ENCODE measurements around the gene HDAC5.
A peak's percentile ranks its signal among the peaks of the same experiment; 100 is the strongest.
"Not testable (repeated sequence)": the region's sequence is repeated elsewhere in the genome, so short reads cannot be mapped to it uniquely, and the experiment has no call there.

The HDAC5 gene

DNA sequence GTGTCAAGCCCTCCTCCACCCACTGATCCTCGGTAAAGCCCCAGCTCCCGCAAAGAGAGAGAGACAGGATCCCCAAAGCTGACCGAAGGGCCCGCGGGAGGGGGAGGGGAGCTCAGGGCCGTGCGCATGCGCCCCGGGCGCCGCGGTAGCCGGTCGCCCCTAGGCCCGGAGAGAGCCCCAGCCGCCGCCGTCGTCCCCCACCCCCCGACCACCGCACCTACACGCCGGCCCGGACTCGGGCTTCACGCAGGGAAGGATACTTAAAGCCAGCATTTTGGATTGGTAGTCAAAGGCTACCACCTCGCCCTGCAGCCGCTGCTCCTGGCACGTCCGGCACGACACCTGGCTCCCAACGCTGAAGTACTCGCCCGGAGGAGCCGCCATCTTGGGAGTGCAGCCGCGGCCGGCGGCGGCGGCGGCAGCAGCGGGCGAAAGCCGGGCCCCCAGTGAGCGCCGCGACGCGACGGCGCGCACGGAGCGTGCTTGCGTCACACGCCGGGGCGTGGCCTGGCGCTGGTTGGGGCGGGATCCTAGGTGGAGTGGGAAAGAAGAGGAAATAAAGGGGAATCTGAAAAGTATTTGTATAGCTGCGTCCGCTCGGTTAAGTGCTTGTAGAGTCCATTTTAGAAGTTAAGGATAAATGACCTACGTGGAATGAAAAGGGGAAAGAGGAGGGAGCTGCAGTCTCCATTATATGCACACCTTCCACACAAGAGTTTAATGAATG lies 57.1 kb downstream of the HDAC5 start, which contains the start of gene LSM12:
Gene LSM12 (minus strand): TSS at position 468 of the 727 bp plus-strand sequence. CDS start 84 bp downstream, at position 384.
- TF ChIP-seq ZNF274 (IDR thresholded peaks at IDR 0.05; ENCODE audit: low read depth, low read length), result no peak

DNA sequence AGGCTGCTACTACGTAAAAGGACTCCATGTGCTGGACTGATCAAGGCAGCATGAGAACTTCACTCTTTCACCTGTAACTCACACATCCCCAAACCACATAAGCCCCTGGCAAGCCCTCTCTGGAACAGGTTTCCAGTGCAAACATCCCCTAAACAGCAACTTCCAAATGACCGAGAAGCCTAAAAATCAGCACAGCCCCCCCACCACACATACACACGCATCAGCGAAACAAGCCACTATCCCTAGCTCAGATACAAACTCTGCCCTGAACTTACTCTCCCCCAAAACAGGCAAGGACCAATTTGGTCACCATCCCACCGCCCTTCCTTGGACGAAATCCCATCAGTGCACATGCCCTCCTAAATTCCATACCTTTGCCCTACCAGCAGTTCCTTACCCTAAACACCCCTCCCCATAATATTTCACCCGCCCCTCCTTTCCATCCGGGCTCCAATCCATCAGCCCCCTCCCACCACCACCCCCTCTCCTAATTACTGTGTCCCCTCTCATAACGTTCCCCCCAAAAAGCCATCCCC lies 57.7 kb downstream of the HDAC5 start:
- H3K4me3 ChIP-seq (ENCODE audit: low read length), result peak overlapping the region; percentile 97
- no peak for TF ChIP-seq ZNF274 (IDR thresholded peaks at IDR 0.05; ENCODE audit: low read depth, low read length)

More for the DNA sequence above, 57.1 kb downstream of the HDAC5 start, which contains the start of gene LSM12:
- peak within 1 kb of the TSS; percentile 97 for H3K4me3 ChIP-seq (ENCODE audit: low read length)

DNA sequence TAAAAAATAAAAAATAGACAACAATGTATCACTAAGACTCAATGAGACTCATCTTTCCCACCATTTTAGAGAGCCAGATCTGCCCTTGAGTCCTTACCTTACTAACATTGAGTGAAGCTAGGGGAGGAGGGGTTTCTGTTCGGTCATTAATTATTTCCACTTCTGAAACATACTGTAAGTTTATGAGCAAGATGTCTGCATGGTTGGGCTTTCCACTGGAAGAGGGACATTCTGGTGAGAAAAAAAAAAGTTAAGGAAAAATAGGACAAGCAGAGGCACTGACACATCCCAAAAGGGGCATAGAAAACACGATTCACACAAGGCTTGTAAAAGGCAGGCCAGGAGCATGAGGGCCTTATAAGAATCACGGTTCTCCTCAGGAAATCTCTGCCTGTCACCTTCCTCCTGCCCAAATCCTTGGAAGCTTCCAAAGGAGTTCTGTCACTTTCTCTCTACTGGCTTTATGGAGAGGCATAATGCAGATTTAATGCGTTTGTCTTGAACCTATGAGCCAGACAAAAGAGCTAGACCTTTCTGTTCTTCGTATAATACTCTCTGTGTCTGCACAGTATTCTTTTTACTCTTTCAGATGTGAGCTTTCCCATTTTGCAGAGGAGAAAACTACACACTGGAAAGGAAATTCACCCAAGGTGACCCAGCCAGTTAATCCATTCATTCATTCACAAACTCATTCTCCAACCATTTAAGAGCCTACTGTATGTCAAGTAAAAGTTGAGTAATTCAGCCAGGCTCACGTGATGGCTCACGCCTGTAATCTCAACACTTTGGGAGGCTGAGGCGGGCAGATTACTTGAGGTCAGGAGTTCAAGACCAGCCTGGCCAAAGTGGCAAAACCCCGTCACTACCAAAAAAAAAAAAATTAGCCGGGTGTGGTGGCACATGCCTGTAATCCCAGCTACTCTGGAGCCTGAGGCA lies 59.5 kb downstream of the HDAC5 start:
- no peak overlapping the region for H3K4me3 ChIP-seq (ENCODE audit: low read length)
- no peak for TF ChIP-seq ZNF274 (IDR thresholded peaks at IDR 0.05; ENCODE audit: low read depth, low read length)

DNA sequence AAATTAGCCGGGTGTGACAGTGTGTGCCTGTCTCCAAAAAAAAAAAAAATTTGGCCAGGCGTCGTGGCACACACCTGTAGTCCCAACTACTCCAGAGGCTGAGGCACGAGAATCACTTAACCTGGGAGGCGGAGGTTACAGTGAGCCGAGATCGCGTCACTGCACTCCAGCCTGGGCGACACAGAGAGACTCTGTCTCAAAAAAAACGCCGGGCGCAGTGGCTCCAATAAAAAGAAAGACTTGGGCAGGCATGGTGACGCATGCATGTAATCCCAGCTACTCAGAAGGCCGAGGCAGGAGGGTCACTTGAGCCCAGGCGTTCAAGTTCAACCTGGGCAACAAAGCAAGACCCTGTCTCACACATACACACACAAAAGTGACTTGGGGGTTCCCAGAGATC lies 60.6 kb downstream of the HDAC5 start:
- TF ChIP-seq ZNF274 (IDR thresholded peaks at IDR 0.05; ENCODE audit: low read depth, low read length), result no peak
- no peak overlapping the region for H3K4me3 ChIP-seq (ENCODE audit: low read length)

DNA sequence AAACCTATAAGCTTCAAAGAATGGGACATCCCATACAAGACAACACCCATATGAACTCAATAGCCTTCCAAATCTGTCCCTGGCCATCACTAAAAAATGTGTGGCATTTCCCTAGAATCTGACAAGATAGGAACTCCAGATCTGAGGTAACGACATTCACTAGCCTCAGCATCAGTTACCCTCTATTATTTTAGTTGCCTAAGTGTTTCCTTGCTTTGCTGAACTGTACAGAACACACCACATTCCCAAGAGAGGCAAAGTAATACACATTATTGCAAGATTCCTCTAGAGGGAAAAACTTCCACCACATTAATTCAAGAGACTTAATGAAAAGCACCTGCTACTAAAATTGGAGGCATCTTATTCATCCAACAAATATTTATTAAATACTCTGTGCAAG lies 62.0 kb downstream of the HDAC5 start:
- no peak for TF ChIP-seq ZNF274 (IDR thresholded peaks at IDR 0.05; ENCODE audit: low read depth, low read length)
- no peak overlapping the region for H3K4me3 ChIP-seq (ENCODE audit: low read length)

DNA sequence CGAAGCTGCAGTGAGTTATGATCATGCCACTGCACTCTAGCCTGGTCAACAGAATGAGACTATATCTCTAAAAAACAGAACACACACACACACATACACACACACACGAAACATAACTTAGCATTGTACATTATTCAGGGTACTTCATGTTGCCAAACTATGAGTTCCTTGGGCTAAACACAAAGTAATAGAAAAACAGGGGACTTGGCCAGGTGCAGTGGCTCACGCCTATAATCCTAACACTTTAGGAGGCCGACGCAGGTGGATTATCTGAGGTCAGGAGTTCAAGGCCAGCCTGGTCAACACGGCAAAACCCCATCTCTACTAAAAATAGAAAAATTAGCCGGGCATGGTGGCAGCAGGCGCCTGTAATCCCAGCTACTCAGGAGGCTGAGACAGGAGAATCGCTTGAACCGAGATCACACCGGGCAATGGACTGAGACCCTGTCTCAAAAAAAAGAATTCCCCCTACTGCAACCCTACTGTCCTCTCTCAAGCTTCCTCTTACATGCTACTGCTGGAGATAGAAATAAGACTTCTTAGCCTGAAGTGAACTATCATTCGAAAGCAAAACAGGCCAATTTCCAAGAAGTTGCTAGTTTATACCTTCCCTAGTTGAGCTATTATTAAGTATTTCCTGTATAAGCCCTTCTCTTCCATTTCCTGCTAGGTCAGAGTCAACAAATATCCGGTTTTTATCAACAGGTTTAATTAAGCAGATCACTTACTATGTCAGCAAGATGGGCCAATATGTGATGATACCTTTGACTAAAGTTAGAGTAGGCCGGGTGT lies 64.1 kb downstream of the HDAC5 start:
- H3K4me3 ChIP-seq (ENCODE audit: low read length), result no peak overlapping the region
- no peak for TF ChIP-seq ZNF274 (IDR thresholded peaks at IDR 0.05; ENCODE audit: low read depth, low read length)

DNA sequence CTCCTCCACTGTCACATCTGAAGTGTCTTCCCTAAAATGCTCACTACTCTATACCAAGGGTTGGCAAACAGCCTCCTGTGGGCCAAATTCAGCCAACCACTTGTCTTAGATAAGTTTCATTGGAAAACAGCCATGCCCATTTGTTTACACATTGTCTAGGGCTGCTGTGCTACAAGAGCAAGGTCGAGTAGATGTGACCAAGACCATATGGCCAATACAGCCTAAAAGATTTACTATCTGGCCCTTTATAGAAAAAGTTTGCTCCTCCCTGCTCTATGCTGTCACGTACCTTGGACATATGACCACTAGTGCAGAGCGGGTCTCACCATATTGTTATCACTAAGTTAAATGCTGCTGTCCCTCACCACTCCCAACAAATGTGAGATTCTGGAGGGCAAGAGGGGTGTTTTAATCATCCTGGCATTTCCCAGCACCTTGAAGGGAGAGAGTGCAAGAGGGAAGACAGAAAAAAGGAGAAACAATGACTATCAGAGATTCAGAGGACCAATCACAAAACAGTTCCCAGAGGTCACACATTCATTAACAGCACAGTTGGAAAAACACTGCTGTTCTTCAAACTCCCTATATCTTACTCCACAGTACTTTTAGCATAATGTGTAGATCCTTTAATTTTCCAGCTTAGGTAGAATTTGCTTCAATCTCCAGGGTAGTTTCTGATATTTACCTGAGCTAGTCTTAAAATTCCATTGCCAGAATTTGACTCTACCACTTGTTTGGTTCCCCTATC lies 70.1 kb downstream of the HDAC5 start:
- H3K4me3 ChIP-seq (ENCODE audit: low read length), result no peak overlapping the region

DNA sequence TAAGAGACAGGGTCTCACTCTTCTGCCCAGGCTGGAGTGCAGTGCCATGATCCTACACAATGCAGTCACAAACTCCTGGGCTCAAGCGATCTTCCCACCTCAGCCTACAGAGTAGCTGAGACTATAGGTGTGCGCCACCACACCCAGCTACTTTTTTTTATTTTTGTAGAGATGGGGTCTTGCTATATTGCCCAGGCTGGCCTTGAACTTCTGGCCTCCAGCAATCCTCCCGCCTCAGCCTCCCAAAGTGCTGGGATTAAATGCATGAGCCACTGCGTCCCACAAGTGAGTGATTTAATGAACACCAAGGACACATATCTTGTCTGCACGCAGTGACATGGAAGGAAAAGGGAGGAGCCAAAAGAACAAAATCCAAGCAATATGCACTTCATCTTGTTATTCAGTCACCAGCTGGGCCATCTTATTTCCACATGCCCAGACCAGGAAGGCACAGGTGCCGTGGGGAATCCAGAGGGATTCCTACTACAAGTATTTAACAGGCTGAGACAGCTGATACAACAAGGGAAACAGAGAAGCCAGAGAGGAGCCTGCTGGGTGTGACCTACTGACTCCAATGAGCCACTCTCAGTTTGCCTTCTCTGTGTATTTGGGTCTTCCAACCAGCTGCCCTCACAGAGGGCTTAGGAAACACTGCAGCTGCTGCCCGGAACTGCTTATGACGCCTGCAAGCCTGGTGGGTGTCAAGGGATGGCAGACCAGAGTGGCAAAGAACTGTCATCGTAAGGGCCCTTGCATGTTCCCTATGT lies 74.0 kb downstream of the HDAC5 start:
- no peak for TF ChIP-seq ZNF274 (IDR thresholded peaks at IDR 0.05; ENCODE audit: low read depth, low read length)
- no peak overlapping the region for H3K4me3 ChIP-seq (ENCODE audit: low read length)

More for the DNA sequence above, 70.1 kb downstream of the HDAC5 start:
- TF ChIP-seq ZNF274 (IDR thresholded peaks at IDR 0.05; ENCODE audit: low read depth, low read length), result no peak

DNA sequence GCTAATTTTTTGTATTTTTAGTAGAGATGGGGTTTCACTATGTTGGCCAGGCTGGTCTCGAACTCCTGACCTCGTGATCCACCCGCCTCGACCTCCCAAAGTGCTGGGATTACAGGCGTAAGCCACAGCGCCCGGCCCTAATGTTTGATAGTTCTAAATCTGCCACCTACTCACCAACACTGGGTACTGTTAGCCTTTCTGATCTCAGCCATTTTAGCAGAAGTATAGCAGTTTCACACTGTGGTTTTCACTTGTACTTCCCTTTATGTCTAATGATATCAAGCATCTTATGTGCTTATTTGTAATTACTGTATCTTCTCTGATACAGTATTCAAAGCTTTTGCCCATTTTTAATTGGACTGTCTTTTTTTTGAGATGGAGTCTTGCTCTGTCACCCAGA lies 76.5 kb downstream of the HDAC5 start:
- H3K4me3 ChIP-seq (ENCODE audit: low read length), result not testable (repeated sequence)

DNA sequence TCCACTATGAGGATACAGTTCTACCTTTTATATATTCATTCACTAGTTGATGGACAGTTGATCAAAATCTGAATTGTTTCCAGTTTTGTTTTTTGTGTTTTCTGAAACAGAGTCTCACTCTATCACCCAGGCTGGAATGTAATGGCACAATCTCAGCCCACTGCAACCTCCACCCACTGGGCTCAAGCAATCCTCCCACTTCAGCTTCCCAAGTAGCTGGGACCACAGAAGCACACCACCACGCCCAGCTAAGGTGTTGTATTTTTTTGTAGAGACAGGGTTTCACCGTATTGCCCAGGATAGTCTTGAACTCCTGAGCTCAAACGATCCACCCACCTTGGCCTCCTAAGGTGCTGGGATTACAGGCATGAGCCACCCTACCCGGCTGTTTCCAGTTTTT lies 78.0 kb downstream of the HDAC5 start:
- TF ChIP-seq ZNF274 (IDR thresholded peaks at IDR 0.05; ENCODE audit: low read depth, low read length), result no peak
- no peak overlapping the region for H3K4me3 ChIP-seq (ENCODE audit: low read length)

DNA sequence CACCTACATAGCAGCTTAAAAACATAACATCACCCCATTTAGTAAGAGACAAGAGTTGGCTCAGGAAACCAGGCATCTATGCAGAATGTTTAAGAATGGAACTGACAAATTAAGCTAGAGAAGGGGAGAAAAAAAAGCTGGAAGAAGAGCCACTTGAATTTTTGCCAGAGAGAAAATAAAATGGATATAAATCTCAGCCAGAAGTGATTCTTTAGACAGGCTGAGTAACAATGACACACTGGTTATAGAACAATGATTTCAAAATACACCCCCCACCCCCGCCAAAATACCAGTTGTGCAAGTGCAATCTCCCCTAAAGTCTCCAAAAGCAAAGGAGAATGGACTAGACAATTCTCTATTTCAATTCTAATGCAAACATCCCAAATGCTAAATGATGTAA lies 79.4 kb downstream of the HDAC5 start:
- no peak overlapping the region for H3K4me3 ChIP-seq (ENCODE audit: low read length)
- TF ChIP-seq ZNF274 (IDR thresholded peaks at IDR 0.05; ENCODE audit: low read depth, low read length), result no peak

DNA sequence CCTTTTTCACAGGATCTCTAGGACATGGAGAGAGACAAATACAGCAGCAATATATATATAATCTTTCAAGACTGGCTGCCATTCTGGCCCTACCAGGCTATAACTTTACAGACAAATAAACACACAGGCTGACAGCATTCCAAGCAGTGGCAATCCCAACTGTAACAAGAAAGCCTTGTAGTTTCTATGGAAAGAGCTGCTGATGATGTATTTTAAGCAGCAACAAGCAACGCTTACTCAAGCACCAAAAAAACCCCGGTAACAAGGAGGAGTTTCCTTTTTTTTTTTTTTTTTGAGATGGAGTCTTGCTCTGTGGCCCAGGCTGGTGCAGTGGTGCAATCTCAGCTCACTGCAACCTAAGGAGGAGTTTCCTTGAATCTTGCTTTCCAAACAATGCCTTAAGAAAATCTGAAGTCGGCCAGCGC lies 80.2 kb downstream of the HDAC5 start:
- H3K4me3 ChIP-seq (ENCODE audit: low read length), result no peak overlapping the region

More for the DNA sequence above, 80.2 kb downstream of the HDAC5 start:
- TF ChIP-seq ZNF274 (IDR thresholded peaks at IDR 0.05; ENCODE audit: low read depth, low read length), result no peak
